22Rv1 (cell line): Measurements from ENCODE around the gene CHL1.

Source experiments
- ZFX ChIP-seq: fragments of 450-650 bp; IDR thresholded peaks from 2 replicates; pipeline ENCODE4 v1.6.1; 2017; ENCODE audit warnings: antibody characterized with exemption, borderline replicate concordance
- TF ChIP-seq, protein P1 (sequence below): fragments of 450-650 bp; IDR thresholded peaks from 2 replicates; pipeline ENCODE4 v1.5.1; 2017; ENCODE audit warnings: mild to moderate bottlenecking

DNA sequence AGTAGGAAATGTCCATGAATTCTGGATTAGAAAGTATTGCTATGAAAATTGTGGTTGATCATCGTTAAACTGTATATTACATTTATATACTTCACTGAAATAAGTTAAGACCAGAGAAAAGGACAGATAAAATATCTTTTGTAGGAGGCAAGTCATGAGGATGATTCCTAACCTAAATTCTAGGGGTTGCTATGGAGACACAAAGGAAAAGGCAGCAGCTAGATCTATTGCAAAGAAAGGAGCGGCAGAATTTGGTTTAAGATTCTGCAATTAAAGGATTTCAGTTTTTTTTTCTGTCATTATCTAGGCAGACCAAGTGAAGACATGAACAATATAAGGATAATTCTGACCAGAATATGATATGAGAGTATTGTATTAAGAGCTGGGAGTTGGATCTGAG is 136.1 kb downstream of the CHL1 start:
- TF ChIP-seq, protein P1, sequence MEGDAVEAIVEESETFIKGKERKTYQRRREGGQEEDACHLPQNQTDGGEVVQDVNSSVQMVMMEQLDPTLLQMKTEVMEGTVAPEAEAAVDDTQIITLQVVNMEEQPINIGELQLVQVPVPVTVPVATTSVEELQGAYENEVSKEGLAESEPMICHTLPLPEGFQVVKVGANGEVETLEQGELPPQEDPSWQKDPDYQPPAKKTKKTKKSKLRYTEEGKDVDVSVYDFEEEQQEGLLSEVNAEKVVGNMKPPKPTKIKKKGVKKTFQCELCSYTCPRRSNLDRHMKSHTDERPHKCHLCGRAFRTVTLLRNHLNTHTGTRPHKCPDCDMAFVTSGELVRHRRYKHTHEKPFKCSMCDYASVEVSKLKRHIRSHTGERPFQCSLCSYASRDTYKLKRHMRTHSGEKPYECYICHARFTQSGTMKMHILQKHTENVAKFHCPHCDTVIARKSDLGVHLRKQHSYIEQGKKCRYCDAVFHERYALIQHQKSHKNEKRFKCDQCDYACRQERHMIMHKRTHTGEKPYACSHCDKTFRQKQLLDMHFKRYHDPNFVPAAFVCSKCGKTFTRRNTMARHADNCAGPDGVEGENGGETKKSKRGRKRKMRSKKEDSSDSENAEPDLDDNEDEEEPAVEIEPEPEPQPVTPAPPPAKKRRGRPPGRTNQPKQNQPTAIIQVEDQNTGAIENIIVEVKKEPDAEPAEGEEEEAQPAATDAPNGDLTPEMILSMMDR = no peak
- TF ChIP-seq ZFX = no peak
